Fibroblast of lung (primary cell): ENCODE results near the gene RAD18. TPM values are rescaled to one million over a fixed set of nuclear protein-coding genes. Genes with fewer than 3 reads are reported as not detected.

ENCODE experiments used
- DNase-seq, 2 donors: peaks; one replicate each; pipeline versions ENCODE4 v3.0.0 to v3.0.0-alpha.2; 2010; ENCODE audit warnings: low read depth in 2 of 2
- H2AFZ ChIP-seq: 2 replicates; pipeline ENCODE4 v1.5.1; 2012; ENCODE audit warnings: low read length, control low read depth, inconsistent platforms
- H3K27ac ChIP-seq: 2 replicates; pipeline ENCODE4 v1.5.1; 2011; ENCODE audit warnings: low read length, control low read depth; ENCODE audit not compliant: insufficient read depth
- H3K27me3 ChIP-seq: 2 replicates; pipeline ENCODE4 v1.5.1; 2011; ENCODE audit warnings: mild to moderate bottlenecking, low read length; ENCODE audit not compliant: control insufficient read depth, insufficient read depth
- H3K36me3 ChIP-seq: 2 replicates; pipeline ENCODE4 v1.5.1; 2011; ENCODE audit warnings: low read length; ENCODE audit not compliant: control insufficient read depth, insufficient read depth
- H3K4me1 ChIP-seq: 2 replicates; pipeline ENCODE4 v1.5.1; 2011; ENCODE audit warnings: low read length; ENCODE audit not compliant: control insufficient read depth, insufficient read depth; ENCODE audit errors: extremely low read depth
- H3K4me2 ChIP-seq: 2 replicates; pipeline ENCODE4 v1.5.1; 2011; ENCODE audit warnings: low read length, control low read depth; ENCODE audit not compliant: insufficient read depth; ENCODE audit errors: extremely low read depth
- H3K4me3 ChIP-seq, 4 experiments: fragments of 200-600 bp in 1 of 4; sonication (generic) in 1 of 4; replicated peaks in 1 of 4; 2 replicates each; pipeline ENCODE4 v1.5.1; 2011 to 2016; ENCODE audit warnings: low read length in 4 of 4, low read depth in 3 of 4, mild to moderate bottlenecking in 3 of 4, control low read depth in 2 of 4, inconsistent platforms in 1 of 4, mixed read lengths in 1 of 4; ENCODE audit not compliant: insufficient read depth in 1 of 4; ENCODE audit errors: control extremely low read depth in 1 of 4
- H3K79me2 ChIP-seq: 2 replicates; pipeline ENCODE4 v1.5.1; 2012; ENCODE audit warnings: mild to moderate bottlenecking, low read length, inconsistent platforms; ENCODE audit not compliant: control insufficient read depth, insufficient read depth
- H3K9ac ChIP-seq: 2 replicates; pipeline ENCODE4 v1.5.1; 2011; ENCODE audit warnings: mild to moderate bottlenecking, low read length, control low read depth; ENCODE audit not compliant: insufficient read depth
- H3K9me3 ChIP-seq: 2 replicates; pipeline ENCODE4 v1.5.1; 2012; ENCODE audit warnings: low read depth, low read length; ENCODE audit not compliant: control insufficient read depth, insufficient read depth
- H4K20me1 ChIP-seq: 2 replicates; pipeline ENCODE4 v1.5.1; 2011; ENCODE audit warnings: low read length; ENCODE audit not compliant: control insufficient read depth, insufficient read depth; ENCODE audit errors: extremely low read depth
- CTCF ChIP-seq, 2 donors: IDR thresholded peaks in 1 of 2; conservative IDR thresholded peaks in 1 of 2; 1 replicate in 1 of 2; 2 replicates in 1 of 2; pipeline ENCODE4 v1.5.1; 2011 to 2012; ENCODE audit warnings: low read length in 2 of 2, control low read depth in 1 of 2, inconsistent platforms in 1 of 2, low read depth in 1 of 2, mild to moderate bottlenecking in 1 of 2
- EZH2 ChIP-seq: IDR thresholded peaks from 2 replicates; pipeline ENCODE4 v1.5.1; 2012; ENCODE audit warnings: low read length, control low read depth, mild to moderate bottlenecking; ENCODE audit errors: missing control alignments
- polyA plus RNA-seq, 2 donors: library from polyadenylated mRNA; depleted of rRNA in 1 of 2; stranded (reverse) in 1 of 2; unstranded in 1 of 2; fragments of >200 nt; gene quantifications; 2 replicates each; pipeline ENCODE4 v1.2.1, GENCODE V29; 2011 to 2012; ENCODE audit warnings: missing spikeins in 1 of 2
- total RNA-seq: library from RNA; depleted of rRNA; stranded (reverse); fragments of >200 nt; gene quantifications from 2 replicates; pipeline ENCODE4 v1.2.1, GENCODE V29; 2014

Gene RAD18
- total and polyA plus RNA-seq, 2 donors (not counting 1 experiment from before 2014, with no cell fraction given), result 6.1 to 9.9 TPM

GRCh38 chr3:8870134-8870533, 93.1 kb downstream of the RAD18 start:
- Histone ChIP-seq H3K9ac (no peak overlapping the region), H3K4me2 (no peak overlapping the region), H3K4me1 (peaks cover 9% of the 10 kb centered on the region), H3K27ac (peak overlapping the region; percentile 67), H3K79me2 (no peaks in the 10 kb centered on the region), H3K36me3 (no peaks in the 10 kb centered on the region), H2AFZ (no peak overlapping the region), H3K4me3 (no peak overlapping the region), H3K9me3 (no peaks in the 10 kb centered on the region), H4K20me1 (no peaks in the 10 kb centered on the region), H3K27me3 (no peaks in the 10 kb centered on the region)
- TF ChIP-seq EZH2 (no peak), CTCF (conservative IDR thresholded peaks at IDR 0.05 in 1 of 2, IDR thresholded peaks at IDR 0.05 in 1 of 2; ENCODE audit: low read depth in 1 of 2, low read length in 2 of 2) (no peak)
- DNase-seq, result no peak

GRCh38 chr3:8869613-8870012, 93.7 kb downstream of the RAD18 start:
- Histone ChIP-seq H2AFZ (no peak overlapping the region), H3K4me3 (no peak overlapping the region), H3K27me3 (no peaks in the 10 kb centered on the region), H4K20me1 (no peaks in the 10 kb centered on the region), H3K9me3 (no peaks in the 10 kb centered on the region), H3K9ac (no peak overlapping the region), H3K4me2 (no peak overlapping the region), H3K79me2 (no peaks in the 10 kb centered on the region), H3K36me3 (no peaks in the 10 kb centered on the region), H3K27ac (peak overlapping the region; percentile 74), H3K4me1 (peaks cover 9% of the 10 kb centered on the region)
- TF ChIP-seq EZH2 (no peak), CTCF (conservative IDR thresholded peaks at IDR 0.05 in 1 of 2, IDR thresholded peaks at IDR 0.05 in 1 of 2; ENCODE audit: low read depth in 1 of 2, low read length in 2 of 2) (no peak)
- peak; percentile 74 to 100 for DNase-seq

- no peak for TF ChIP-seq CTCF (conservative IDR thresholded peaks at IDR 0.05 in 1 of 2, IDR thresholded peaks at IDR 0.05 in 1 of 2; ENCODE audit: low read depth in 1 of 2, low read length in 2 of 2)
- TF ChIP-seq EZH2, result no peak
- no peaks in the 10 kb centered on the region for H3K36me3 ChIP-seq
- H3K4me3 ChIP-seq, result no peak overlapping the region
- peak overlapping the region; percentile 74 for H3K27ac ChIP-seq
- H3K4me1 ChIP-seq, result peaks cover 9% of the 10 kb centered on the region
- H2AFZ ChIP-seq, result no peak overlapping the region
- no peak overlapping the region for H3K9ac ChIP-seq
- no peak for DNase-seq
- no peaks in the 10 kb centered on the region for H3K79me2 ChIP-seq
- no peaks in the 10 kb centered on the region for H4K20me1 ChIP-seq
- no peaks in the 10 kb centered on the region for H3K9me3 ChIP-seq
- no peaks in the 10 kb centered on the region for H3K27me3 ChIP-seq
- no peak overlapping the region for H3K4me2 ChIP-seq
Measured at GRCh38 chr3:8868996-8869395, 94.3 kb downstream of the RAD18 start.
